CD14-positive monocyte (primary cell): ENCODE results near the gene IRF8. TPM values are rescaled to one million over a fixed set of nuclear protein-coding genes. Genes with fewer than 3 reads are reported as not detected.

Experiments
- DNase-seq, 3 donors: peaks; one replicate each; pipeline ENCODE4 v3.0.0-alpha.2; 2011 to 2022
- H2AFZ ChIP-seq: 2 replicates; pipeline ENCODE4 v1.6.0; 2012; ENCODE audit warnings: mild to moderate bottlenecking, low read depth, low read length, inconsistent platforms; ENCODE audit not compliant: insufficient read depth, poor library complexity, severe bottlenecking
- H3K27ac ChIP-seq, 2 donors: 1 replicate in 1 of 2; 2 replicates in 1 of 2; pipeline ENCODE4 v1.5.1; 2012 to 2013; ENCODE audit warnings: low read length in 2 of 2, control low read depth in 1 of 2, inconsistent platforms in 1 of 2, low read depth in 1 of 2, mild to moderate bottlenecking in 1 of 2
- H3K27me3 ChIP-seq, 2 donors: one replicate each; pipeline versions ENCODE4 v1.6.0 to v1.6.1; 2011 to 2013; ENCODE audit warnings: low read length in 2 of 2; ENCODE audit not compliant: control insufficient read depth in 2 of 2, insufficient read depth in 2 of 2
- H3K36me3 ChIP-seq, 2 donors: replicated peaks in 1 of 2; 1 replicate in 1 of 2; 2 replicates in 1 of 2; pipeline versions ENCODE4 v1.5.1 to v1.6.1; 2012 to 2013; ENCODE audit warnings: low read length in 2 of 2, control low read depth in 1 of 2, inconsistent platforms in 1 of 2, mild to moderate bottlenecking in 1 of 2; ENCODE audit not compliant: insufficient read depth in 2 of 2, control insufficient read depth in 1 of 2
- H3K4me1 ChIP-seq, 2 donors: 1 replicate in 1 of 2; 2 replicates in 1 of 2; pipeline versions ENCODE4 v1.5.1 to v1.6.1; 2012 to 2013; ENCODE audit warnings: low read length in 2 of 2, control low read depth in 1 of 2, inconsistent platforms in 1 of 2, mild to moderate bottlenecking in 1 of 2, moderate library complexity in 1 of 2; ENCODE audit not compliant: insufficient read depth in 2 of 2, control insufficient read depth in 1 of 2
- H3K4me2 ChIP-seq: replicated peaks from 2 replicates; pipeline ENCODE3; 2012; ENCODE audit warnings: low read length, moderate library complexity, mild to moderate bottlenecking; ENCODE audit not compliant: poor library complexity, severe bottlenecking; ENCODE audit errors: extremely low read depth
- H3K4me3 ChIP-seq, 3 experiments: fragments of 200-600 bp in 1 of 3; sonication (generic) in 1 of 3; replicated peaks in 1 of 3; 1 replicate in 2 of 3; 2 replicates in 1 of 3; pipeline ENCODE4 v1.5.1; 2011 to 2013; ENCODE audit warnings: low read length in 3 of 3, mild to moderate bottlenecking in 3 of 3, control low read depth in 2 of 3, low read depth in 2 of 3, inconsistent platforms in 1 of 3, moderate library complexity in 1 of 3
- H3K79me2 ChIP-seq: 2 replicates; pipeline ENCODE4 v1.6.0; 2012; ENCODE audit warnings: mild to moderate bottlenecking, control low read depth, inconsistent platforms, low read length, moderate library complexity; ENCODE audit not compliant: insufficient read depth
- H3K9ac ChIP-seq: 2 replicates; pipeline ENCODE4 v1.6.0; 2017; ENCODE audit warnings: low read length, mild to moderate bottlenecking; ENCODE audit not compliant: insufficient read depth, poor library complexity, severe bottlenecking
- H3K9me3 ChIP-seq, 2 donors: replicated peaks in 1 of 2; 1 replicate in 1 of 2; 2 replicates in 1 of 2; pipeline versions ENCODE4 v1.5.1 to v1.6.1; 2012 to 2013; ENCODE audit warnings: low read length in 2 of 2, control low read depth in 1 of 2; ENCODE audit not compliant: control insufficient read depth in 1 of 2, insufficient read depth in 1 of 2
- H4K20me1 ChIP-seq: 2 replicates; pipeline ENCODE4 v1.6.0; 2012; ENCODE audit warnings: mild to moderate bottlenecking, low read length, control low read depth, moderate library complexity; ENCODE audit not compliant: insufficient read depth
- H3K27ac Mint-ChIP-seq, 7 donors: one replicate each; pipeline ENCODE4 v1.8.0; 2020; ENCODE audit warnings: mild to moderate bottlenecking in 7 of 7, mixed read lengths in 7 of 7, moderate library complexity in 6 of 7, inconsistent platforms in 2 of 7
- H3K27me3 Mint-ChIP-seq, 3 donors: one replicate each; pipeline ENCODE4 v1.8.0; 2021 to 2022; ENCODE audit warnings: low read depth in 3 of 3, mild to moderate bottlenecking in 3 of 3, mixed read lengths in 3 of 3, moderate library complexity in 3 of 3, inconsistent platforms in 1 of 3
- H3K36me3 Mint-ChIP-seq, 2 donors: one replicate each; pipeline ENCODE4 v1.8.0; 2020; ENCODE audit warnings: mixed read lengths in 2 of 2, inconsistent platforms in 1 of 2, mild to moderate bottlenecking in 1 of 2
- H3K4me1 Mint-ChIP-seq: one replicate; pipeline ENCODE4 v1.8.0; 2020; ENCODE audit warnings: mild to moderate bottlenecking, mixed read lengths
- H3K4me3 Mint-ChIP-seq, 2 donors: one replicate each; pipeline ENCODE4 v1.8.0; 2020; ENCODE audit warnings: mild to moderate bottlenecking in 2 of 2, mixed read lengths in 2 of 2, moderate library complexity in 1 of 2
- H3K9me3 Mint-ChIP-seq, 7 donors: one replicate each; pipeline ENCODE4 v1.8.0; 2020 to 2022; ENCODE audit warnings: mixed read lengths in 7 of 7, mild to moderate bottlenecking in 6 of 7, moderate library complexity in 6 of 7, inconsistent platforms in 2 of 7
- WGBS: methylation state at CpG from one replicate; pipeline ENCODE4 v1.1.5; 2013; ENCODE audit warnings: missing lambda C conversion rate; ENCODE audit not compliant: insufficient coverage; 5-methylcytosine and 5-hydroxymethylcytosine counted together
- intact Hi-C, 2 donors: fragments of 100-400 bp; cut with micrococcal nuclease; formaldehyde crosslinking; loops; one replicate each; pipeline versions ENCODE4 v1.15.0 to v1.15.1; 2023
- polyA plus RNA-seq, 3 donors: library from polyadenylated mRNA; depleted of rRNA in 1 of 3; unstranded in 2 of 3; stranded (reverse) in 1 of 3; fragments of 300-500 nt in 2 of 3; fragments of >200 nt in 1 of 3; fragmentation: Illumina TruSeq in 2 of 3; gene quantifications; 1 replicate in 2 of 3; 2 replicates in 1 of 3; pipeline ENCODE4 v1.2.3, GENCODE V29; 2012 to 2021
- TF ChIP-seq, protein P1 (sequence below): fragments of 200-600 bp; IDR thresholded peaks from one replicate; pipeline ENCODE4 v1.8.0; 2022; ENCODE audit warnings: antibody characterized with exemption, mild to moderate bottlenecking

Gene IRF8
- polyA plus RNA-seq, 3 donors, result 157 to 187 (median 184) TPM

DNA sequence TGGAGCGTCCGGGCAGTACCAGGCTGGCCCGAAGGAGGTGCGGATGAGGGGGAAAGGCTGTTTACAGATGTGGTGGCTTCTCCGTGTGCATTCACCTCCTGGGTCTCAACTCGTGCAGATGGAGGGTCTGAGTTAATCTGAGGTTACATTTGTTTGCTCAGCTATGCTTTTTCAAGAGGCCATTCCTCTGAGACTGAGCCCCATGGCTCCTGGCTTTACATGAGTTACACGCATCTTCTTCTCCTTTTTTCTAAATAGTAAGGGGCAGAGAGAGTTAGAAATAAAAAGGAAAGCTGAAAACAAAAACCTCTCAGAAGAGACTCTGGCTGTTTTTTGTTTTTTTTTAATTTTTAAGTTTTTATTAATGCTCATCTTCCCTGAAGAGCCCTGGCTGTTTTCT is 29.0 kb downstream of the IRF8 start:
- Histone ChIP-seq H2AFZ (no peak overlapping the region), H4K20me1 (no peaks in the 10 kb centered on the region)
- no peak for DNase-seq

DNA sequence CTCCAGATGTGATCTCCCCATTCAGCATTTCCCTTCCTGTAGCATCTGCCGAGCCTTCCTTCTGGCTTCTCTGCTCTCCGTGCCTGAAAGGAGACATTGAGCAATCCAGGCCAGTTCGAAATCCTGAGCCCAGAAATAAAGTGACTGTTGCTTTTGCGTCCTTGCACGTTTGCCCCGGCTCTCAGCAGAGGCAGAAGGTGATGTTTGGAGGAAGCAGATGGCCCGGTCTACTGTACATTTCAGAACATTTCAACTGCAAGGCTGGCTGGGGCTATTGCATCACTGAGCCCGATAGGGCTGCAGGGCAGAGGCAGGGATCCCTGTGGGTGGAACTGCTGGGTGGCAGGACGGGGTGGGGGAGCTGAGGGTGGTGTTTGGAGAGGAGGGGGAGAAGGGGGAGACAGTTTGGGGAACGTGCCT is 29.4 kb downstream of the IRF8 start:
- WGBS, result 1% methylated on average over 8 of the region's 10 CpGs
- Mint-ChIP-seq H3K27me3 (peaks cover 0 to 8% (median 2%) of the 10 kb centered on the region in 3 donors), H3K36me3 (peaks cover 6% of the 10 kb centered on the region in 2 donors), H3K27ac (peak overlapping the region; percentile 64 to 92 (median 78)), H3K4me1 (peaks cover 77% of the 10 kb centered on the region), H3K4me3 (peak overlapping the region in 1 of 2 donors; percentile 59), H3K9me3 (peaks cover 0 to 5% (median 0%) of the 10 kb centered on the region in 7 donors)
- intact Hi-C loops, result no loop called here
- Histone ChIP-seq H2AFZ (no peak overlapping the region), H3K9ac (no peak overlapping the region), H3K36me3 (no peaks in the 10 kb centered on the region), H3K79me2 (peaks cover 7% of the 10 kb centered on the region), H3K27me3 (no peaks in the 10 kb centered on the region), H3K4me3 (peak overlapping the region in 1 of 3 experiments; percentile 3), H3K4me1 (peaks cover 67 to 77% of the 10 kb centered on the region in 2 donors), H3K4me2 (peak overlapping the region; percentile 36), H3K9me3 (no peaks in the 10 kb centered on the region), H4K20me1 (no peaks in the 10 kb centered on the region), H3K27ac (peak overlapping the region; percentile 41 to 43)
- peak; percentile 86 to 96 (median 87) for DNase-seq
- TF ChIP-seq, protein P1, sequence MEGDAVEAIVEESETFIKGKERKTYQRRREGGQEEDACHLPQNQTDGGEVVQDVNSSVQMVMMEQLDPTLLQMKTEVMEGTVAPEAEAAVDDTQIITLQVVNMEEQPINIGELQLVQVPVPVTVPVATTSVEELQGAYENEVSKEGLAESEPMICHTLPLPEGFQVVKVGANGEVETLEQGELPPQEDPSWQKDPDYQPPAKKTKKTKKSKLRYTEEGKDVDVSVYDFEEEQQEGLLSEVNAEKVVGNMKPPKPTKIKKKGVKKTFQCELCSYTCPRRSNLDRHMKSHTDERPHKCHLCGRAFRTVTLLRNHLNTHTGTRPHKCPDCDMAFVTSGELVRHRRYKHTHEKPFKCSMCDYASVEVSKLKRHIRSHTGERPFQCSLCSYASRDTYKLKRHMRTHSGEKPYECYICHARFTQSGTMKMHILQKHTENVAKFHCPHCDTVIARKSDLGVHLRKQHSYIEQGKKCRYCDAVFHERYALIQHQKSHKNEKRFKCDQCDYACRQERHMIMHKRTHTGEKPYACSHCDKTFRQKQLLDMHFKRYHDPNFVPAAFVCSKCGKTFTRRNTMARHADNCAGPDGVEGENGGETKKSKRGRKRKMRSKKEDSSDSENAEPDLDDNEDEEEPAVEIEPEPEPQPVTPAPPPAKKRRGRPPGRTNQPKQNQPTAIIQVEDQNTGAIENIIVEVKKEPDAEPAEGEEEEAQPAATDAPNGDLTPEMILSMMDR, result no peak

More for the DNA sequence above, 29.0 kb downstream of the IRF8 start:
- H3K79me2 ChIP-seq, result peaks cover 7% of the 10 kb centered on the region
- H3K27ac Mint-ChIP-seq, result peak overlapping the region; percentile 64 to 92 (median 78)
- H3K9ac ChIP-seq, result no peak overlapping the region
- no peaks in the 10 kb centered on the region for H3K9me3 ChIP-seq
- H3K9me3 Mint-ChIP-seq, result peaks cover 0 to 5% (median 0%) of the 10 kb centered on the region in 7 donors
- intact Hi-C loops, result no loop called here
- peak overlapping the region; percentile 36 for H3K4me2 ChIP-seq
- H3K4me1 Mint-ChIP-seq, result peaks cover 77% of the 10 kb centered on the region
- peaks cover 5 to 9% of the 10 kb centered on the region in 2 donors for H3K36me3 Mint-ChIP-seq
- H3K27me3 ChIP-seq, result no peaks in the 10 kb centered on the region
- H3K4me3 Mint-ChIP-seq, result peak overlapping the region in 1 of 2 donors; percentile 59
- H3K4me3 ChIP-seq, result no peak overlapping the region
- peaks cover 67 to 82% of the 10 kb centered on the region in 2 donors for H3K4me1 ChIP-seq
- TF ChIP-seq, protein P1, result no peak
- WGBS, result 83% methylated on average over 2 of the region's 7 CpGs
- H3K27ac ChIP-seq, result peak overlapping the region; percentile 41 to 43
- H3K27me3 Mint-ChIP-seq, result peaks cover 0 to 8% (median 2%) of the 10 kb centered on the region in 3 donors
- H3K36me3 ChIP-seq, result peaks cover 0 to under 1% of the 10 kb centered on the region in 2 donors
